Thyroid gland (tissue), 4 donors: ENCODE data around the gene CTIF.

Experiments used
- POLR2A ChIP-seq, 2 donors: fragments of 450-650 bp; IDR thresholded peaks; one replicate each; pipeline ENCODE4 v1.6.1; 2017; ENCODE audit warnings: antibody characterized with exemption in 2 of 2, mild to moderate bottlenecking in 2 of 2, moderate library complexity in 1 of 2
- TF ChIP-seq, protein P1 (sequence below), 6 experiments: fragments of 200-600 bp in 3 of 6; fragments of 450-650 bp in 3 of 6; sonication (generic) in 3 of 6; IDR thresholded peaks; one replicate each; pipeline ENCODE4 v1.5.1; 2016 to 2019; ENCODE audit warnings: antibody characterized with exemption in 6 of 6, mild to moderate bottlenecking in 2 of 6, inconsistent platforms in 1 of 6, moderate library complexity in 1 of 6

DNA sequence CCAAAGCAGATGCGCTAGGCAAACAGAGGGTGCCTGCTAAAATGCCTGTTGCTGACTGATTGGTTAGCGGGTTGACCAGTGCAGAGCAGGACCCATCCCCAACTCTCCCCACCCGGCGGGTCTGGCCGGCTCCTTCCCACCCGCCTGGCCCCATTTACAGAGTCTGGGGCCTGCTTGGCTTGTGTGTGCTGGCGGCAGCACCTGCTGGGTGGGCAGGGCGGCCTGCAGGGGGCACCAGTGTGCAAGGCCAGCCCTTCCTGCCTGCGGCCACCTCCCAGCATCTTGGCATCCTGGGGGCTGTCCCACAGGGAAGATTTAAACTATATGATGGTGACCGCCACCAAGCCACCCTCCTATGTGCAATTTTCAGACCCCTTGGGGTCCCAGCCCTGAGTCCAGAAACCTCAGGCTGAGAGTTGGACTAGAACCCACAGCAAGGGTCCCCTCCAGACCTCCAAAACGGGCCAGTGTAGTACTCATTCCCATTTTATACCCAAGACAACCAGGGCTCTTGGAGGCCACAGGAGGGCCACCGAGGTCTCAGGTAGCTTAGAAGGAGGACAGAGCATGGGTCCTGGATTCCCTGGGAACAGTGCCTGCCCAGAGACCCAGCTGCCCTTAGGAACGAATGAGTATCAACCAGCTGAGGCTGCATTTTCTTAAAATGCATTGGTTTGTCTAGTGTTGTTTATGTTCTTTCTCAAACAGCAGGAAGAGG, 238.4 kb downstream of the CTIF start:
- TF ChIP-seq, protein P1, sequence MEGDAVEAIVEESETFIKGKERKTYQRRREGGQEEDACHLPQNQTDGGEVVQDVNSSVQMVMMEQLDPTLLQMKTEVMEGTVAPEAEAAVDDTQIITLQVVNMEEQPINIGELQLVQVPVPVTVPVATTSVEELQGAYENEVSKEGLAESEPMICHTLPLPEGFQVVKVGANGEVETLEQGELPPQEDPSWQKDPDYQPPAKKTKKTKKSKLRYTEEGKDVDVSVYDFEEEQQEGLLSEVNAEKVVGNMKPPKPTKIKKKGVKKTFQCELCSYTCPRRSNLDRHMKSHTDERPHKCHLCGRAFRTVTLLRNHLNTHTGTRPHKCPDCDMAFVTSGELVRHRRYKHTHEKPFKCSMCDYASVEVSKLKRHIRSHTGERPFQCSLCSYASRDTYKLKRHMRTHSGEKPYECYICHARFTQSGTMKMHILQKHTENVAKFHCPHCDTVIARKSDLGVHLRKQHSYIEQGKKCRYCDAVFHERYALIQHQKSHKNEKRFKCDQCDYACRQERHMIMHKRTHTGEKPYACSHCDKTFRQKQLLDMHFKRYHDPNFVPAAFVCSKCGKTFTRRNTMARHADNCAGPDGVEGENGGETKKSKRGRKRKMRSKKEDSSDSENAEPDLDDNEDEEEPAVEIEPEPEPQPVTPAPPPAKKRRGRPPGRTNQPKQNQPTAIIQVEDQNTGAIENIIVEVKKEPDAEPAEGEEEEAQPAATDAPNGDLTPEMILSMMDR (IDR thresholded peaks at IDR 0.05): peak; percentile 67 to 91 (median 79)
- TF ChIP-seq POLR2A (IDR thresholded peaks at IDR 0.05): no peak
